Spleen (tissue), 7 donors: ENCODE results near the gene METTL14.

Source experiments
- POLR2A ChIP-seq, 3 donors: fragments of 450-650 bp; IDR thresholded peaks; one replicate each; pipeline ENCODE4 v1.5.1; 2017; ENCODE audit warnings: antibody characterized with exemption in 3 of 3, mild to moderate bottlenecking in 1 of 3
- TF ChIP-seq, protein P1 (sequence below), 11 experiments: fragments of 200-600 bp in 7 of 11; fragments of 450-650 bp in 4 of 11; sonication (generic) in 4 of 11; IDR thresholded peaks in 8 of 11; conservative IDR thresholded peaks in 3 of 11; 1 replicate in 7 of 11; 2 replicates in 4 of 11; pipeline versions ENCODE4 v1.4.0 to v1.8.0; 2016 to 2021; ENCODE audit warnings: antibody characterized with exemption in 11 of 11, inconsistent platforms in 4 of 11, mild to moderate bottlenecking in 1 of 11
- donor health status: DM: no; HTN: no; CAD: no; lungs with moderate emphysema.
- donor health status: DM: no; HTN: no; CAD: no.
- donor health status: DM: no; HTN: no; CAD: no.

DNA sequence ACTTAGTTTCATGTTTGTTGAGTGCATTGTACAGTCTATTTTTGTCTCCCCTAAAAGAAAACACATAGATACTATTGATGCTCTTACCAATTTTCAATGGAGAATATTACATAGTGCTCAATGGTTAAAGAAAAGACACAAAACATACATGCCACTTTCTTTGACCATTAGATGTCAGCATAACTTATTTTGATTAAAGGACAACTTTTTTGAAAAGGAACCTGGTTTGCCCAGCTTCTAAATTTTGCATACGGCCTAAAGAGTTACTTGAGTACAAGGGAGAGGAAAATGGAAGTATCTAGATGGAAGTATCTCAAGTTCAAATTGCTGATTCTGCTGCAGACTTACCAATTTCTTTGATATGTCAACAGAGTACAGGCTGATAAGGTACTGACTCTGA lies 68.5 kb downstream of the METTL14 start:
- TF ChIP-seq, protein P1, sequence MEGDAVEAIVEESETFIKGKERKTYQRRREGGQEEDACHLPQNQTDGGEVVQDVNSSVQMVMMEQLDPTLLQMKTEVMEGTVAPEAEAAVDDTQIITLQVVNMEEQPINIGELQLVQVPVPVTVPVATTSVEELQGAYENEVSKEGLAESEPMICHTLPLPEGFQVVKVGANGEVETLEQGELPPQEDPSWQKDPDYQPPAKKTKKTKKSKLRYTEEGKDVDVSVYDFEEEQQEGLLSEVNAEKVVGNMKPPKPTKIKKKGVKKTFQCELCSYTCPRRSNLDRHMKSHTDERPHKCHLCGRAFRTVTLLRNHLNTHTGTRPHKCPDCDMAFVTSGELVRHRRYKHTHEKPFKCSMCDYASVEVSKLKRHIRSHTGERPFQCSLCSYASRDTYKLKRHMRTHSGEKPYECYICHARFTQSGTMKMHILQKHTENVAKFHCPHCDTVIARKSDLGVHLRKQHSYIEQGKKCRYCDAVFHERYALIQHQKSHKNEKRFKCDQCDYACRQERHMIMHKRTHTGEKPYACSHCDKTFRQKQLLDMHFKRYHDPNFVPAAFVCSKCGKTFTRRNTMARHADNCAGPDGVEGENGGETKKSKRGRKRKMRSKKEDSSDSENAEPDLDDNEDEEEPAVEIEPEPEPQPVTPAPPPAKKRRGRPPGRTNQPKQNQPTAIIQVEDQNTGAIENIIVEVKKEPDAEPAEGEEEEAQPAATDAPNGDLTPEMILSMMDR (IDR thresholded peaks at IDR 0.05 in 8 of 11, conservative IDR thresholded peaks at IDR 0.05 in 3 of 11) = no peak
- no peak for TF ChIP-seq POLR2A (IDR thresholded peaks at IDR 0.05)
